SU-DHL-6 (cell line): Measurements from ENCODE around the gene BCO1.

Experiments used
- H2AFZ ChIP-seq: fragments of 200-600 bp; sonication (generic); 2 replicates; pipeline ENCODE4 v1.6.1; 2014; ENCODE audit warnings: low read depth, mild to moderate bottlenecking, moderate library complexity, mixed read lengths, antibody characterized with exemption, low read length; ENCODE audit not compliant: severe bottlenecking
- H3F3A ChIP-seq: fragments of 200-600 bp; shearing (Covaris generic); 2 replicates; pipeline ENCODE4 v1.6.0; 2016; ENCODE audit warnings: antibody characterized with exemption, mild to moderate bottlenecking; ENCODE audit not compliant: insufficient read depth
- H3K27ac ChIP-seq: fragments of 200-600 bp; sonication (generic); 2 replicates; pipeline ENCODE4 v1.5.1; 2016; ENCODE audit warnings: low read depth, mild to moderate bottlenecking, low read length, moderate library complexity, mixed read lengths
- H3K27me3 ChIP-seq: fragments of 200-600 bp; sonication (generic), shearing (Covaris generic); 2 replicates; pipeline ENCODE4 v1.6.0; 2014; ENCODE audit warnings: mild to moderate bottlenecking, low read length
- H3K36me3 ChIP-seq: fragments of 200-600 bp; sonication (generic); 2 replicates; pipeline ENCODE4 v1.6.1; 2014; ENCODE audit warnings: mild to moderate bottlenecking, low read length, mixed read lengths
- H3K4me2 ChIP-seq: fragments of 300-600, 200-600 bp; shearing (Covaris generic), sonication (generic); 2 replicates; pipeline ENCODE4 v1.6.0; 2014; ENCODE audit warnings: low read length, low read depth, mild to moderate bottlenecking; ENCODE audit not compliant: poor library complexity, severe bottlenecking
- H3K4me3 ChIP-seq: fragments of 200-600 bp; sonication (generic); 2 replicates; pipeline ENCODE4 v1.5.1; 2014; ENCODE audit warnings: antibody characterized with exemption, low read length, mild to moderate bottlenecking, mixed read lengths; ENCODE audit not compliant: insufficient read depth, poor library complexity, severe bottlenecking
- H3K79me2 ChIP-seq: fragments of 200-600 bp; sonication (generic); 2 replicates; pipeline ENCODE4 v1.6.1; 2014; ENCODE audit warnings: mild to moderate bottlenecking, low read length, moderate library complexity; ENCODE audit not compliant: insufficient read depth
- H3K9ac ChIP-seq: fragments of 200-600 bp; sonication (generic); 2 replicates; pipeline ENCODE4 v1.7.0; 2014; ENCODE audit warnings: mild to moderate bottlenecking, low read length
- H3K9me2 ChIP-seq: fragments of 200-600 bp; sonication (generic); replicated peaks from 2 replicates; pipeline ENCODE4 v1.6.1; 2014; ENCODE audit warnings: low read length; ENCODE audit not compliant: insufficient read depth
- H3K9me3 ChIP-seq: fragments of 200-600 bp; sonication (generic); 2 replicates; pipeline ENCODE4 v1.6.1; 2014; ENCODE audit warnings: low read length, mixed read lengths; ENCODE audit not compliant: insufficient read depth
- H4K20me1 ChIP-seq: fragments of 200-600 bp; sonication (generic); 2 replicates; pipeline ENCODE4 v1.6.1; 2014; ENCODE audit warnings: low read depth, mild to moderate bottlenecking, antibody characterized with exemption, low read length, moderate library complexity, mixed read lengths
- EZH2phosphoT487 ChIP-seq: fragments of 200-600 bp; sonication (generic), shearing (Covaris generic); conservative IDR thresholded peaks from 2 replicates; pipeline ENCODE4 v1.6.1; 2018; ENCODE audit warnings: mild to moderate bottlenecking, antibody characterized with exemption, low read length, moderate library complexity, mixed read lengths
- TF ChIP-seq, protein P1 (sequence below): fragments of 200-600 bp; sonication (generic); IDR thresholded peaks from one replicate; pipeline ENCODE4 v1.5.1; 2017; ENCODE audit warnings: antibody characterized with exemption, mild to moderate bottlenecking, low read length, moderate library complexity; ENCODE audit not compliant: insufficient read depth, poor library complexity, severe bottlenecking

BCO1 gene

DNA sequence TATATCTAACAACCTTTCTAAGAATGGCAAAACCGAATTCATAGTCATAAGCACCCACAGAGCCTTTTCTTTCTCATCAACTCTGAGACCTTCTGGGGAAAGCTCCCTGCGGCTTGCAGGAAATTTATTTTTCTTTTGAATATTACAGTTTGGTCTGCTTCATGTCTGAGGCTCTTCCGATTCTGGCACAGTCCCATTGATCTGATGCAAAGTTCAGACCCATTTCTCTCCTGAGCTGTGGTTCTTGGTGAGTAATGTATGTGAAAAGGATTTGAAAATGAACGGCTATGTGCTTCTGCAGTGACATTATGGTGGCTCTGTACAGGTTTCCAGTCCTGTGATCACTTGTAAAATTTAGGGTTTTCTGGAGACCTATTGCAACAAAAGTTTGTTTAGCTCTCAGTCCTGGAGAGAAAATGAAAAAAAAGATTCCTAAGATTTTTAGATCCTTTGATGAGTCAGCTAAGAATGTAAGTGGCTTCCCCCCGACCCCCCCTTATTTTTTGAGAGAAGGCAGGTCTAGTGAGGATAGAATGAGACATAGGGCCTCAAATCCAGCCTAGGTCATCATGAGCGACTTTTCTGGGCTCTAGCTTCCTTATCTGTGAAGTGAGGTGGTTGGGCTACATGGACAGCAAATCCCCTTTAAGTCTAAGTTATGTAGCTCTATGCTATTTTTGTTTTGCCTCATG lies 80.9 kb downstream of the BCO1 start:
- Histone ChIP-seq H3K4me3 (no peak overlapping the region), H3K27ac (no peak overlapping the region), H3K27me3 (no peaks in the 10 kb centered on the region), H3K36me3 (no peaks in the 10 kb centered on the region), H3K9ac (no peak overlapping the region), H3K9me2 (no peaks in the 10 kb centered on the region), H3K4me2 (no peak overlapping the region), H3K79me2 (0 out of 2 replicates have a peak, but pooled peaks cover 7% of the 10 kb centered on the region), H4K20me1 (peaks cover 19% of the 10 kb centered on the region), H2AFZ (no peak overlapping the region), H3K9me3 (no peaks in the 10 kb centered on the region), H3F3A (no peaks in the 10 kb centered on the region)
- no peak for TF ChIP-seq EZH2phosphoT487
- TF ChIP-seq, protein P1, sequence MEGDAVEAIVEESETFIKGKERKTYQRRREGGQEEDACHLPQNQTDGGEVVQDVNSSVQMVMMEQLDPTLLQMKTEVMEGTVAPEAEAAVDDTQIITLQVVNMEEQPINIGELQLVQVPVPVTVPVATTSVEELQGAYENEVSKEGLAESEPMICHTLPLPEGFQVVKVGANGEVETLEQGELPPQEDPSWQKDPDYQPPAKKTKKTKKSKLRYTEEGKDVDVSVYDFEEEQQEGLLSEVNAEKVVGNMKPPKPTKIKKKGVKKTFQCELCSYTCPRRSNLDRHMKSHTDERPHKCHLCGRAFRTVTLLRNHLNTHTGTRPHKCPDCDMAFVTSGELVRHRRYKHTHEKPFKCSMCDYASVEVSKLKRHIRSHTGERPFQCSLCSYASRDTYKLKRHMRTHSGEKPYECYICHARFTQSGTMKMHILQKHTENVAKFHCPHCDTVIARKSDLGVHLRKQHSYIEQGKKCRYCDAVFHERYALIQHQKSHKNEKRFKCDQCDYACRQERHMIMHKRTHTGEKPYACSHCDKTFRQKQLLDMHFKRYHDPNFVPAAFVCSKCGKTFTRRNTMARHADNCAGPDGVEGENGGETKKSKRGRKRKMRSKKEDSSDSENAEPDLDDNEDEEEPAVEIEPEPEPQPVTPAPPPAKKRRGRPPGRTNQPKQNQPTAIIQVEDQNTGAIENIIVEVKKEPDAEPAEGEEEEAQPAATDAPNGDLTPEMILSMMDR, result no peak

DNA sequence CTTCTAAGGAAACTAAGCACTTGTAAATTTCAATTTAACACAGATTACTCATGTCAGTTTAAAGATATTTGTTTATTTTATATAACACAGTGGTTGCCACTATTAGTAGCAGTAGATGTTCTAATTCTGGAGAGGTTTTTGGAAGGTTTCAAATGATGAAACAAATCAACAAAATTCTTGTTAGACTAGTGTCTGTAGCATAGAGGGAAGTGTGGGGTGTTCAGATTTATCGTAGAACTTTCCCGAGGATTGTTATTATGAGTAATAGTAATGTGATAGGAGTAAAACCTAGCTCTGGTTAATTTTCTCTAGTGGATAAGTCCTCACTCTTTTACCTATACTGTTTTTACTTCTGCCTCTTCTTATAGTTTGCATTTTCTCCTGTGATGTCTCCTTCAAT lies 82.5 kb downstream of the BCO1 start:
- peaks cover 19% of the 10 kb centered on the region for H4K20me1 ChIP-seq
- no peaks in the 10 kb centered on the region for H3K27me3 ChIP-seq
- H3K9me3 ChIP-seq, result no peaks in the 10 kb centered on the region
- H3K4me3 ChIP-seq, result no peak overlapping the region
- H3K4me2 ChIP-seq, result no peak overlapping the region
- H3K36me3 ChIP-seq, result no peaks in the 10 kb centered on the region
- H3K9ac ChIP-seq, result no peak overlapping the region
- H3K79me2 ChIP-seq, result 0 out of 2 replicates have a peak, but pooled peaks cover 6% of the 10 kb centered on the region
- no peak overlapping the region for H2AFZ ChIP-seq
- TF ChIP-seq, protein P1, result no peak
- no peak for TF ChIP-seq EZH2phosphoT487
- H3K9me2 ChIP-seq, result no peaks in the 10 kb centered on the region
- H3K27ac ChIP-seq, result no peak overlapping the region
- H3F3A ChIP-seq, result no peaks in the 10 kb centered on the region

DNA sequence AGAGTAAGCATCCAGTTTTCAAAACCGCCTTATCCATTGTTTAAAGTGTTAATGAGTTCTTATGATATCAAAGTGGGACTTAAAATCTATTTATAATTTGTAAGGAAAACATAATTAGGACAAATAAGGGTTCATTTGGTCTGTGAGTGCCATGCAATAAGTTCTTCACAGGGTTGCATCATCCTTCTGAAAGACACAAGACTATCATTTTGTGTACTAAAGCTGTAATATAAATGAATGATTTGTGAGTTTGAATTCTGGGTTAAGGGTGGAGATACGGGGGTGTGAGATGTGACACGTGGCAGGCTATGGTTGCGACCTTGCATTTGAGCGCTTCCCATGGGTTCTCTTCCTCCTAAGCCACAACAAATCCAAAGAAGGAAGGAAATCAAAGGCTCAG lies 83.0 kb downstream of the BCO1 start:
- TF ChIP-seq, protein P1, result no peak
- no peak for TF ChIP-seq EZH2phosphoT487
- Histone ChIP-seq H2AFZ (no peak overlapping the region), H3K36me3 (no peaks in the 10 kb centered on the region), H3K27ac (no peak overlapping the region), H3K79me2 (0 out of 2 replicates have a peak, but pooled peaks cover 6% of the 10 kb centered on the region), H3K4me2 (no peak overlapping the region), H3K9me2 (no peaks in the 10 kb centered on the region), H3K27me3 (no peaks in the 10 kb centered on the region), H4K20me1 (peaks cover 19% of the 10 kb centered on the region), H3F3A (no peaks in the 10 kb centered on the region), H3K9ac (no peak overlapping the region), H3K4me3 (no peak overlapping the region), H3K9me3 (no peaks in the 10 kb centered on the region)
